SU-DHL-6 (cell line): ENCODE measurements around the gene WDR82.

Experiments
- CTCF ChIP-seq: fragments of 200-600 bp; sonication (generic); IDR thresholded peaks from one replicate; pipeline ENCODE4 v1.5.1; 2017; ENCODE audit warnings: antibody characterized with exemption, mild to moderate bottlenecking, low read length, moderate library complexity; ENCODE audit not compliant: insufficient read depth, poor library complexity, severe bottlenecking
- EZH2phosphoT487 ChIP-seq: fragments of 200-600 bp; sonication (generic), shearing (Covaris generic); conservative IDR thresholded peaks from 2 replicates; pipeline ENCODE4 v1.6.1; 2018; ENCODE audit warnings: mild to moderate bottlenecking, antibody characterized with exemption, low read length, moderate library complexity, mixed read lengths

- no peak for TF ChIP-seq CTCF
- no peak for TF ChIP-seq EZH2phosphoT487
These were observed 8.1 kb downstream of the WDR82 start for GRCh38 chr3:52270252-52270754.
